Motor neuron (in vitro differentiated cells): ENCODE data around the gene C1orf21. TPM values are rescaled to one million over a fixed set of nuclear protein-coding genes. Genes with fewer than 3 reads are reported as not detected.

Source experiments
- ATAC-seq, 8 experiments: fragments of 200-7000 bp; cut with Tn5 transposase; replicated peaks in 6 of 8; 2 replicates each; pipeline ENCODE4 v1.8.0; 2021; ENCODE audit warnings: mild to moderate bottlenecking in 8 of 8, moderate library complexity in 8 of 8
- H3K27ac ChIP-seq, 2 donors: fragments of 250-450 bp; sonication (Bioruptor Pico); 2 replicates each; pipeline ENCODE4 v1.9.0; 2021; ENCODE audit warnings: antibody characterized with exemption in 2 of 2, mild to moderate bottlenecking in 2 of 2, moderate library complexity in 1 of 2
- H3K4me1 ChIP-seq, 2 donors: fragments of 250-450 bp; sonication (Bioruptor Pico); replicated peaks in 1 of 2; 2 replicates each; pipeline ENCODE4 v1.6.1; 2021; ENCODE audit warnings: antibody characterized with exemption in 2 of 2, mild to moderate bottlenecking in 2 of 2, moderate library complexity in 1 of 2
- H3K4me3 ChIP-seq, 5 donors: fragments of 250-450 bp; sonication (Bioruptor Pico); 2 replicates each; pipeline ENCODE4 v1.9.0; 2021; ENCODE audit warnings: antibody characterized with exemption in 5 of 5, mild to moderate bottlenecking in 5 of 5, moderate library complexity in 4 of 5
- WGBS, 10 experiments: fragments of 450-650 bp; shearing (Covaris generic); methylation state at CpG; one replicate each; pipeline ENCODE4 v1.0.0; 2022; 5-methylcytosine and 5-hydroxymethylcytosine counted together
- in situ Hi-C, 9 experiments: fragments of 400-800 bp; cut with MboI; loops; one replicate each; pipeline ENCODE4 v1.15.0; 2021; ENCODE audit warnings: low sequenced_read_pairs in 9 of 9, low pct_unique_long_range_greater_than_20kb in 2 of 9; ENCODE audit not compliant: unreplicated experiment in 9 of 9
- total RNA-seq, 8 experiments: library from RNA; unstranded; fragments of 300-600 nt; gene quantifications; 2 replicates each; pipeline versions ENCODE4 v1.2.3 to v1.2.4, GENCODE V29; 2022

C1orf21 gene
- total RNA-seq, 8 experiments from 2014 or later, result 0.49 to 43.9 (median 17.9) TPM

DNA sequence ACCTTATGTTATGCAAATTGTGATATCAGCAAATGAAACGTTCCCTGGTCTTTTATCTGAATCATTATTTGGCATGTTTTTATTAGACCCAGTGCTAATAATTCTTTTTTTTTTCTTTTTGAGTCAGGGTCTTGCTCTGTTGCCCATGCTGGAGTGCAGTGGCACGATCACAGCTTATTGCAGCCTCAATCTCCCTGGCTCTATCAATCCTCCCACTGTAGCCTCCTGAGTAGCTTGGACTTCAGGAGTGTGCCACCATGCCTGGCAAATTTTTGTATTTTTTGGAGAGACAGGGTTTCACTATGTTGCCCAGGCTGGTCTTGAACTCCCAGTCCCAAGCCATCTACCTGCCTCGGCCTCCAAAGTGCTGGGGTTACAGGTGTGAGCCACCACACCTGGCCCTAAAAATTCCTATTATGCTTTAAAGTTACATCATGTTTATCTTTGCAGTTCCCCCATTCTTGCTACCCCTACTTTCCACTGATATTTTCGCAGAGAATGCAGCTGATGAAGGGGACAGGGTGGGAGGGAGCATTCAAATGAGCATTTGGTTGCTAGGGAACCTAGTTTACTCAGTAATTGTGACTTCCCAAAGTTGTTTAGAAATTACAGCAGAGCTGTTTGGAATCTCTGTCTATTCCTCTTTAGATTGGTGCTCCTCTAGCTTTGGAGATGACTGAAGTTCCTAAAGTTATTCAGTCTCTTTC, 18.4 kb downstream of the C1orf21 start:
- Histone ChIP-seq H3K4me3 (no peak overlapping the region), H3K4me1 (peaks cover 25 to 29% of the 10 kb centered on the region in 2 donors), H3K27ac (no peak overlapping the region)
- 10 to 100% (median 74%) methylated on average over 2 to 4 of the region's 4 CpGs; no CpG with 5 or more reads in 1 of the 10 experiments for WGBS, 10 experiments
- ATAC-seq, result peak in 4 of 8 experiments; percentile 32 to 63 (median 41)
- in situ Hi-C loops, result no loop called here

DNA sequence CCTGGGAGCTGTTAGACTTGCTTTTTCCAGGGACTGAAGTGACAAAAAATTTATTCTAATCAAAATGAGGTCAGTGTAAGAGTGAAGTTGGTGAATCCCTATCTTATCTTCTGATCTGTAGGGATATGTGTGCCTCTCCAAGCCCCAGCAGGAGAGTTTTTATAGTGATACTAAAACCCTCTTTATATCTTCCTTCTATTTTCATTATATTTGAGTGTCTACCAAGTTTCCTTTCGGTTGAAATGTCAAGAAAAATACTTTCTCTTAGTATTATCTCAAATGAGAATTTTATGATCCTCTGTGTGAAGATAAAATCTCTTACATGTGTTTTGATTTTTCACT, 18.9 kb downstream of the C1orf21 start:
- H3K27ac ChIP-seq, result no peak overlapping the region
- peaks cover 25 to 29% of the 10 kb centered on the region in 2 donors for H3K4me1 ChIP-seq
- peak in 2 of 8 experiments; percentile 8 to 22 for ATAC-seq
- in situ Hi-C loops, result no loop called here
- 7 to 100% (median 89%) methylated on average over 1 of the region's 1 CpG; no CpG with 5 or more reads in 3 of the 10 experiments for WGBS, 10 experiments
- no peak overlapping the region for H3K4me3 ChIP-seq

DNA sequence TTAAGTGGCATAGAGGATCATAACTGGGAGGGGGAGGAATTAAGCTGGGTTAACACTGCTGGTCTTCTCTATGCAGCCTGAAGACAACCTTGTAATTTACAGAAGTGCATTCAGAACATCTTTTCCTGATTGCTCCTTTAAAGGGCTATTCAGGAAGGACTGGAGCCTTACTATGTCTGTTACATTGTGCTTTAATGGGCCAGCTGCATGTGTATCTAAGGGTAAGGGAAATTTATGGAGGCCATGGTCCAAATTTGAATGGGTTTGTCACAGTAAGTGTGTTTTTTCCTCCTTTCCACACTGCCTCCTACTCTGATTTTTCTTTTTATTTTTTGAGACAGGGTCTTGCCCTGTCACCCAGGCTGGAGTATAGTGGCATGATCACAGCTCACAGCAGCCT, 19.6 kb downstream of the C1orf21 start:
- Histone ChIP-seq H3K4me1 (peaks cover 25 to 29% of the 10 kb centered on the region in 2 donors), H3K4me3 (no peak overlapping the region), H3K27ac (no peak overlapping the region)
- in situ Hi-C loops, result no loop called here
- no peak for ATAC-seq

DNA sequence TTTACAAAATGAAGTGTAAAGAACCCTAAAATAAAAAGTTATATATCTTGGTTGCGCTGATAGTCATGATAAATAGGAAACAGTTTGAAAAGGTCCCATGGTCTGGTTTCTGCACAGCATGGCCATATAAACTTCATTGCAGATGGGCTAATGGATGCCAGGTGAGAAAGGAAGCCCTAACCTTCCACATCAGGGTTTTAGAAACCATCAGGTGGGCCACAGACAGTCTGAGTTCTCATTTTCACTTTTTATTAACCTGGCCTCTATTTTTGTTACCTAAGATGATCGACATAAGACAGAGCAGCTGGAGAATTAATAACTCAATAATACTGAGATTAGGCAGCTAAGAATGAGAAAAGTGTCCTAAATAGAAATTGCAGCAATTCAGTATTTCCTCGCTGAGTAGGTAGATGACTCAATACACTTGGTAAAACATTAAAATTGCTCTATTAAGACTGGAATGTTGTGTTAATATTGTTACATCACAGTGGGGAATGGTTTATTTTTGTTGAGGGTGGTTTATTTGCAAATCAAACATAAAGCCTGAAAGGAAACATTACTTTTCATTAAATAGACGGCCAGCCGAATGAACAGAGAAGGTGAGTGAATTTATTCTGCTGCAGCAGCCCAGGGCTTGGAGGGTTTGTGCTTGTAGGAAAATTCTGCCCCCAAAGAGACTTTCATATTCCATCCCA, 21.1 kb downstream of the C1orf21 start:
- WGBS, 10 experiments, result 61 to 100% (median 87%) methylated on average over 2 to 5 of the region's 5 CpGs
- ATAC-seq, result no peak

DNA sequence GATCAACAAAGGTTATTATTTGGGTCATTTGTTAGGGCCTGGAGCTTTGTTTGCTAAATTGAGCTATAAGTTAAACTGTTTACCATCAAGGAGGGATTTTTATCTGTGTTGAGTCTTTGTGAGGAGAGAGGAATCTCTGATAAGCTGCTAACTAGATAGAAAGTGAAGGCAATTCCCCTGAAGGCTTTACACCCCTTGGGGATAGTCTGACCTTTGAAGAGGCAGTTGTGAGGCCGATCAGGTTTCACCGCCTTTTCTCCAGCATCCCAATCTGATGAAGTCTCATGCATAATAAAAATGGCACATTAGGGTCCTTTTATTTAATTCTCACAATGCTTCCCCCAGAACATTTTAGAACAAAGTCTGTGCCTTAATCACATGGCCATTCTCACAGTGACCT, 21.8 kb downstream of the C1orf21 start:
- ATAC-seq, result peak in 2 of 8 experiments; percentile 21 to 35
- in situ Hi-C loops, result no loop called here
- Histone ChIP-seq H3K4me3 (no peak overlapping the region), H3K4me1 (peaks cover 25 to 29% of the 10 kb centered on the region in 2 donors), H3K27ac (no peak overlapping the region)
- 53 to 100% (median 86%) methylated on average over 1 to 2 of the region's 2 CpGs; no CpG with 5 or more reads in 4 of the 10 experiments for WGBS, 10 experiments

More for the DNA sequence above, 21.1 kb downstream of the C1orf21 start:
- in situ Hi-C loops, result no loop called here
- Histone ChIP-seq H3K4me3 (no peak overlapping the region), H3K4me1 (peaks cover 25 to 29% of the 10 kb centered on the region in 2 donors), H3K27ac (no peak overlapping the region)

DNA sequence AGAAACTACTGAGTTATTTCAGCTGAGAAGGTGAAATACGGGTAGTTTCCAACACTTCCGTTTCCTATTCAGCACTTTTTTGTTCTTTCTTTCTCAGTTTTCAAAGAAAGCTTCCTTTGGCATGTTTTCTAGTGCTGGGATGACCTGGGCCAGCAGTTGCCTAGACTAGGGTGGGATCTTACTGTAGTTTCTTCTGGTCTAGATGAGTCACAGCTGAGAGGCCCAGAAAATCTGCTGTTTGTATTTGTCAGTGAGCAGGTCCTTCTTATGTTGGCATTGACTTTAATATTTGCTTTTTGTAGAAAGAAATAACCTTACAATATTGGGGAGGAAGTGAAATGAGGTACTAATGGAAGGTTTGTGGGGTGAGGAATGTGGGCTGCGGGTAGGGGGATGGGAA, 22.2 kb downstream of the C1orf21 start:
- H3K27ac ChIP-seq, result no peak overlapping the region
- H3K4me3 ChIP-seq, result no peak overlapping the region
- 38 to 100% (median 65%) methylated on average over 2 to 3 of the region's 3 CpGs; no CpG with 5 or more reads in 1 of the 10 experiments for WGBS, 10 experiments
- peaks cover 25 to 29% of the 10 kb centered on the region in 2 donors for H3K4me1 ChIP-seq
- peak in 2 of 8 experiments; percentile 29 to 33 for ATAC-seq
- in situ Hi-C loops, result no loop called here

DNA sequence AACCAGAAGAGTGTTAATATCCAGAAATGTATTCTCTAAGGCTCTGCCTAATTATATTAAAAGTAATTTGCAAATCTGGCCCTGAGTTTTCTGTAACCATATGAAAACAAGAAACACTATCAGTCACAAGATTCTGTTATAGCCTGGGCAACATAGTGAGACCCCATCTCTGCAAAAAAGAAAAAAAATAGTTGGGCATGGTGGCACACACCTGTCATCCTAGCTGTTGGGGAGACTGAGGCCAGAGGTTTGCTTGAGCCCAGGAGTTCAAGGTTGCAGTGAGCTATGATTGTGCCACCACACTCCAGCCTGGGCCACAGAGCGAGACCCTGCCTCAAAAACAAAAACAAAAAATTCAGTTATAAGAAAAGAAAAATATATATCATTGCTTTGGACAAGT, 25.6 kb downstream of the C1orf21 start:
- Histone ChIP-seq H3K4me3 (no peak overlapping the region), H3K27ac (no peak overlapping the region), H3K4me1 (peaks cover 18 to 31% of the 10 kb centered on the region in 2 donors)
- in situ Hi-C loops, result no loop called here
- 40 to 100% (median 100%) methylated on average over 1 of the region's 1 CpG; no CpG with 5 or more reads in 4 of the 10 experiments for WGBS, 10 experiments
- ATAC-seq, result no peak

DNA sequence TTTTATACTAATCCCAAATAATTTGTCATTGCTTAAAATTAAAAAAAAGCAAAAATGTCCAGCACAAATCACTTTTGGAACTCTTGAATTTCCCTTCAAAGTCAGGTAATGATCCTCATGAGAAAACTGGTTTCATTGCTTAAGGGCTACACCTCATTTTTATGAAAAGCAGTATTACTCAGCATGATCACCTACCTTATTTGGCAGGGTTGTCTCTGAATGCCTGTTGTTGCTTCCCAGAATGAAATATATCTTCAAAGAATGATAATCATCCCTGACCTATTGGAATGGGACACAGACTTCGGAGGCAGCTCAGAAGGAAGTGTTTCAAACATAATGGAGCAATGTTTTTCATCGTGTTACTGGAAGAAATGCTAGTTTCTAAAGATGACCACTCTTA, 29.7 kb downstream of the C1orf21 start:
- in situ Hi-C loops, result no loop called here
- peaks cover 5 to 9% of the 10 kb centered on the region in 2 donors for H3K4me1 ChIP-seq
- no peak for ATAC-seq
- no peak overlapping the region for H3K4me3 ChIP-seq
- no peak overlapping the region for H3K27ac ChIP-seq
- WGBS, 10 experiments, result 30 to 100% (median 92%) methylated on average over 1 to 2 of the region's 2 CpGs; no CpG with 5 or more reads in 1 of the 10 experiments

DNA sequence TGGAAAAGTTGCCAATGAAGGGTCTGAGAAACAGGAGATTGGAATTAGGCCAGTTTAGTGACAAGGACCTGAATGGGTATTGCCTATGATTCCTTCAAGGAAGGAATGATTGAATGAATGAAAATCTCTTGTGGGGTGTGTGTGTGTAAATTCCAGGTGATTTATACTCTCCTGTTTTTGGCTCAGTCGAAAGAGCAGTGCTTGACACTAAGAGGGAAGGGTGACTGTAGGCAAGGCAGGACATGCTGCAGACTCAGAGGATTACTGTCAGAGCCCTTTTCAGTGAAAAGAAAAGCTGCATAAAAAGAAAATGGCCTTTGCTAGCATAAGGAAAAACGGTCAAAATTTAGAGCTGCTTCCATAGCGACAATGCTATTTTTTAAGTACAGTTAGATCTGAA, 30.1 kb downstream of the C1orf21 start:
- Histone ChIP-seq H3K4me3 (no peak overlapping the region), H3K27ac (no peak overlapping the region), H3K4me1 (peaks cover 5 to 9% of the 10 kb centered on the region in 2 donors)
- in situ Hi-C loops, result no loop called here
- ATAC-seq, result peak in 1 of 8 experiments; percentile 28
- 35 to 82% (median 53%) methylated on average over 1 to 3 of the region's 3 CpGs; no CpG with 5 or more reads in 2 of the 10 experiments for WGBS, 10 experiments

DNA sequence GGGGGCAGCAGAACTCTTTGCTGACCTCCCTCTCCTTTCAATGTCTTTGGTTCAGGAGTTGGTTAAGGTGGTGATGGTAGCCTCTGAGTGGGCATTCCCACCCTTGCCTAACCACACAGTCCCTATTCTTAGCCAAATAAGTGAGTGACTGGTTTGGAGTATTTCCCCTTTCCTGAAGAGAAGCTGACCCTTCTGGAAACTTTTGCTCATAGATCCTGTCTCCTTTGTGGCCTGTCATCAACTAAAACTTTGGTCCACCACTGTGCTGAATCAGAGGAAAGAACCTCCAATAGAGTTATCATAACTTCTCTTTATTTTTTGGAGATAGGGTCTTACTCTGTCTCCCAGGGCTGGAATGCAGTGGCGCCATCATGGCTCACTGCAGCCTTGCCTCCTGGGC, 31.1 kb downstream of the C1orf21 start:
- WGBS, 10 experiments, result 75 to 100% (median 88%) methylated on average over 1 of the region's 1 CpG; no CpG with 5 or more reads in 5 of the 10 experiments
- H3K4me1 ChIP-seq, result peaks cover 5 to 9% of the 10 kb centered on the region in 2 donors
- ATAC-seq, result no peak
- no peak overlapping the region for H3K4me3 ChIP-seq
- in situ Hi-C loops, result no loop called here
- no peak overlapping the region for H3K27ac ChIP-seq

DNA sequence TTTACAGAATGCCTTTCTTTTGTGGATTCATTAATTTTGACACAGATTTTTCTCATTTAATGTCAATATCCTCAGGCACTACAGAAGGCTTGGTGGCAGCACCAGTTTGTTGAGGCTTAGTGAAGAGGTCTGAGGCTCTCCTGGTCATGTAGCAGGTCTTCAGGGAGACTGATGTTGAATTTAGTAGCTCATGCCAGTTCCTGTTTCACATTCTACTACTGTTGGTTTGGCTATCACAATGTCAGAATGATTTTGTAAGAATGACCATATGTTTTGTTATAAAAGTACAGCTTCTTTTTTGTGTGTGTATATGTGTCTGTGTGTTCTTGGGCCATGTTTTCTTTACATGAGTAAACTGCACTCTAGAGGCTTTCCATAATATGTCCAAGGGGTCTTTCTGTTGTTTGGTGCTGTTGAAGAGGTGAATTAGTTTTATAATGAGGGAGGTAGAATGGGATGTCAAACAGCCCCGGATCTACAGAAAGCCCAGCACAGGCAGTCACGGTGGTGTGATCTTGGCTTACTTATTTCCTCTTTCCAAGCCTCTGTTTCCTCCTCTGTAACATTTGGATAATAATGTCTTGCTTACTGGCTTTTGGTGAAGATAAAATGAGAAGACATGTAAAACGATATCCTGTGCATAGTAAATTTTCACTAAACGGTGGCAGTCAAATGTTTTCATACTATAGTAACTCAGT, 32.0 kb downstream of the C1orf21 start:
- Histone ChIP-seq H3K4me3 (no peak overlapping the region), H3K27ac (no peak overlapping the region), H3K4me1 (peaks cover 5 to 9% of the 10 kb centered on the region in 2 donors)
- no peak for ATAC-seq
- in situ Hi-C loops, result no loop called here
- 8 to 97% (median 89%) methylated on average over 2 to 4 of the region's 4 CpGs; no CpG with 5 or more reads in 1 of the 10 experiments for WGBS, 10 experiments

DNA sequence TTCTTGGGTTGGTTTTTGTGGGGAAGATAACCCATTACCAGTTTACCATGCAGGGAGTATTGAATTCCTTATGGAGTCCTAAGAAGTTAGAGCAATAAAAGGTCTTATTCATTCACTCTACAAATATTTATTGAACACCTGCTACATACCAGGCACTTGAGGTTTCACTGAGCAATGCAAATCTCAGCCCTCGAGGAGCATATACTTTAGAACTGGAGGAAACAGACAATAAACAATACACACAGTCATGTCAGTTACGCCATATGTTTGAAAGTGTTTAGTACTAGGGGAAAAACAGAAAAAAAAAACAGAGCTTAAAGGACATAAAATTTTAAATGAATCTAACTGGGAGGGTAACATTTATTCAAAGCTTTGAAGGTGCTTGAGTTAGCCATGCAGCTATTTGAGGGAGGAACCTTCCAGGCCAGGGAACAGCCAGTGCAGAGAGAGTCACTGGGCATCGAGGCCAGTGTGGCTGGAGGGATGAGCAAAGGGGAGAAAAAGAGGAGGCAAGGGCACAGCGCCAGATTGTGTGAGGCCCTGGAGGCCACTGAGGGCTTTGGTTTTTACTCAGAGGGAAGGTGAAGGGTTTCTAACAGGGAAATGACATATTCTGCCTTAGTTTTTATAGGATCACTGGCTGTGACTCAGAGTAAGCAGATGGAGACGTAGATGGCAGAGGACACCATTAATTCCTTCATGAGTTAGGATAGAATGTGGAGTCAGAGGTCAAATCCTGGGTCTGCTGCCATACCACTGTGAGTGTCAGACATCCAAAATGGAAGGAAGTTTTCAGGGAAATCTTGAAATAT, 32.7 kb downstream of the C1orf21 start:
- no peak overlapping the region for H3K27ac ChIP-seq
- in situ Hi-C loops, result no loop called here
- 64 to 93% (median 84%) methylated on average over 2 to 5 of the region's 5 CpGs; no CpG with 5 or more reads in 2 of the 10 experiments for WGBS, 10 experiments
- H3K4me1 ChIP-seq, result peaks cover 5 to 9% of the 10 kb centered on the region in 2 donors
- peak in 3 of 8 experiments; percentile 17 to 79 (median 29) for ATAC-seq
- H3K4me3 ChIP-seq, result no peak overlapping the region
